IMR-90 (cell line): ENCODE measurements around the gene GAL3ST2. TPM values are rescaled to one million over a fixed set of nuclear protein-coding genes. Genes with fewer than 3 reads are reported as not detected.

Experiments
- ATAC-seq: fragments of 200-7000 bp; cut with Tn5 transposase; 2 replicates; pipeline ENCODE4 v1.9.1; 2020; ENCODE audit warnings: low read depth, mild to moderate bottlenecking, moderate library complexity
- BruUV-seq: library from RNA; stranded (reverse); fragments of 400-500 nt; replicated peaks from 2 replicates; lab custom pipeline; 2021; lab: Mats Ljungman, UMichigan
- CTCF ChIA-PET: fragments of 300-600 bp; formaldehyde crosslinking; extraction: SDS; loops from one replicate; lab custom pipeline; 2021; ENCODE audit warnings: antibody characterized with exemption; lab: Yijun Ruan, JAX
- POLR2A ChIA-PET: fragments of 300-600 bp; sonication (Branson Sonifier 250); formaldehyde crosslinking; loops from one replicate; lab custom pipeline; 2022; ENCODE audit warnings: antibody characterized with exemption; ENCODE audit not compliant: unreplicated experiment; lab: Charles Lee
- DNase-seq: peaks from one replicate; pipeline ENCODE4 v3.0.0; 2013
- H2AFZ ChIP-seq: replicated peaks from 2 replicates; pipeline ENCODE3; 2013; ENCODE audit warnings: low read length, mild to moderate bottlenecking; ENCODE audit not compliant: poor library complexity
- H2AK5ac ChIP-seq: 2 replicates; pipeline ENCODE4 v1.6.1; 2013; ENCODE audit warnings: low read depth, low read length, inconsistent platforms
- H2AK9ac ChIP-seq: replicated peaks from 2 replicates; pipeline ENCODE3; 2013; ENCODE audit warnings: mild to moderate bottlenecking, low read depth, low read length, moderate library complexity; ENCODE audit not compliant: poor library complexity
- H2BK120ac ChIP-seq: 2 replicates; pipeline ENCODE4 v1.6.1; 2013; ENCODE audit warnings: low read depth, low read length, inconsistent platforms
- H2BK15ac ChIP-seq: 3 replicates; pipeline ENCODE4 v1.6.1; 2013; ENCODE audit warnings: low read depth, low read length, inconsistent platforms
- H2BK20ac ChIP-seq: 2 replicates; pipeline ENCODE4 v1.6.1; 2013; ENCODE audit warnings: low read depth, mild to moderate bottlenecking, inconsistent platforms, low read length, moderate library complexity
- H2BK5ac ChIP-seq: 2 replicates; pipeline ENCODE4 v1.6.1; 2013; ENCODE audit warnings: mild to moderate bottlenecking, low read depth, low read length, inconsistent platforms; ENCODE audit not compliant: poor library complexity, severe bottlenecking
- H3K14ac ChIP-seq: replicated peaks from 2 replicates; pipeline ENCODE4 v1.6.1; 2013; ENCODE audit warnings: low read depth, low read length, inconsistent platforms
- H3K18ac ChIP-seq: 2 replicates; pipeline ENCODE4 v1.6.1; 2013; ENCODE audit warnings: low read depth, low read length, control low read depth
- H3K23ac ChIP-seq: 2 replicates; pipeline ENCODE4 v1.6.1; 2013; ENCODE audit warnings: low read depth, low read length, inconsistent platforms
- H3K27ac ChIP-seq: 2 replicates; pipeline ENCODE4 v1.5.1; 2013; ENCODE audit warnings: mild to moderate bottlenecking, control low read depth, low read length; ENCODE audit not compliant: insufficient read depth
- H3K27me3 ChIP-seq: 2 replicates; pipeline ENCODE4 v1.6.1; 2013; ENCODE audit warnings: low read length; ENCODE audit not compliant: control insufficient read depth, insufficient read depth
- H3K36me3 ChIP-seq: 2 replicates; pipeline ENCODE4 v1.6.1; 2013; ENCODE audit warnings: low read length, mixed read lengths; ENCODE audit not compliant: control insufficient read depth, insufficient read depth
- H3K4ac ChIP-seq: 2 replicates; pipeline ENCODE4 v1.6.1; 2013; ENCODE audit warnings: low read depth, low read length, inconsistent platforms
- H3K4me1 ChIP-seq: 2 replicates; pipeline ENCODE4 v1.6.1; 2013; ENCODE audit warnings: low read length, mixed read lengths; ENCODE audit not compliant: control insufficient read depth, insufficient read depth
- H3K4me2 ChIP-seq: 2 replicates; pipeline ENCODE4 v1.6.1; 2013; ENCODE audit warnings: low read depth, mild to moderate bottlenecking, control low read depth, low read length, moderate library complexity
- H3K4me3 ChIP-seq: 2 replicates; pipeline ENCODE4 v1.5.1; 2013; ENCODE audit warnings: low read depth, mild to moderate bottlenecking, control low read depth, low read length, moderate library complexity; ENCODE audit not compliant: insufficient read depth
- H3K56ac ChIP-seq: 2 replicates; pipeline ENCODE4 v1.6.1; 2013; ENCODE audit warnings: low read length, inconsistent platforms; ENCODE audit not compliant: insufficient read depth; ENCODE audit errors: extremely low read depth
- H3K79me1 ChIP-seq, 2 experiments: 2 replicates each; pipeline ENCODE4 v1.6.1; 2013; ENCODE audit warnings: low read length in 2 of 2, inconsistent platforms in 1 of 2, low read depth in 1 of 2
- H3K9ac ChIP-seq: 2 replicates; pipeline ENCODE4 v1.6.1; 2013; ENCODE audit warnings: low read depth, low read length, control low read depth
- H3K9me1 ChIP-seq: 2 replicates; pipeline ENCODE4 v1.6.1; 2013; ENCODE audit warnings: low read length, inconsistent platforms; ENCODE audit not compliant: insufficient read depth
- H3K9me3 ChIP-seq: 2 replicates; pipeline ENCODE4 v1.6.1; 2013; ENCODE audit warnings: low read length; ENCODE audit not compliant: control insufficient read depth, insufficient read depth
- H4K20me1 ChIP-seq: 2 replicates; pipeline ENCODE4 v1.6.1; 2013; ENCODE audit warnings: low read length, inconsistent platforms; ENCODE audit not compliant: insufficient read depth
- H4K5ac ChIP-seq: 2 replicates; pipeline ENCODE4 v1.6.1; 2013; ENCODE audit warnings: mild to moderate bottlenecking, low read depth, low read length, control low read depth
- H4K8ac ChIP-seq, 2 experiments: 2 replicates each; pipeline ENCODE4 v1.6.1; 2013; ENCODE audit warnings: low read depth in 2 of 2, low read length in 2 of 2, control low read depth in 1 of 2, inconsistent platforms in 1 of 2
- H4K91ac ChIP-seq: 2 replicates; pipeline ENCODE4 v1.6.1; 2013; ENCODE audit warnings: low read depth, low read length, inconsistent platforms; ENCODE audit not compliant: insufficient read depth
- CEBPB ChIP-seq: IDR thresholded peaks from 2 replicates; pipeline ENCODE4 v1.6.1; 2012; ENCODE audit warnings: low read depth, low read length, improper control_type of control experiment
- CHD1 ChIP-seq: IDR thresholded peaks from 2 replicates; pipeline ENCODE4 v1.6.1; 2012; ENCODE audit warnings: low read depth, low read length, improper control_type of control experiment
- CTCF ChIP-seq: conservative IDR thresholded peaks from 2 replicates; pipeline ENCODE4 v1.5.1; 2012; ENCODE audit warnings: mild to moderate bottlenecking, low read depth, low read length, improper control_type of control experiment
- ELK1 ChIP-seq: fragments of 150-350 bp; IDR thresholded peaks from 2 replicates; pipeline ENCODE4 v1.6.1; 2016; ENCODE audit warnings: low read depth, mild to moderate bottlenecking, low read length, moderate library complexity, borderline replicate concordance
- MAFK ChIP-seq: IDR thresholded peaks from 2 replicates; pipeline ENCODE4 v1.6.1; 2012; ENCODE audit warnings: low read depth, low read length, improper control_type of control experiment
- MAZ ChIP-seq: IDR thresholded peaks from 2 replicates; pipeline ENCODE4 v1.6.1; 2012; ENCODE audit warnings: low read depth, mild to moderate bottlenecking, low read length, improper control_type of control experiment, moderate library complexity, borderline replicate concordance
- MXI1 ChIP-seq: IDR thresholded peaks from 2 replicates; pipeline ENCODE4 v1.6.1; 2012; ENCODE audit warnings: low read depth, mild to moderate bottlenecking, low read length, moderate library complexity, borderline replicate concordance
- NFE2L2 ChIP-seq: fragments of 150-350 bp; IDR thresholded peaks from 2 replicates; pipeline ENCODE4 v1.6.1; 2016; ENCODE audit warnings: low read depth, mild to moderate bottlenecking, low read length
- POLR2A ChIP-seq: IDR thresholded peaks from 2 replicates; pipeline ENCODE4 v1.6.1; 2012; ENCODE audit warnings: mild to moderate bottlenecking, low read depth, low read length
- RAD21 ChIP-seq: IDR thresholded peaks from 2 replicates; pipeline ENCODE4 v1.6.1; 2012; ENCODE audit warnings: low read length, improper control_type of control experiment
- RCOR1 ChIP-seq: IDR thresholded peaks from 2 replicates; pipeline ENCODE4 v1.6.1; 2012; ENCODE audit warnings: mild to moderate bottlenecking, low read length, improper control_type of control experiment; ENCODE audit not compliant: insufficient replicate concordance
- RFX5 ChIP-seq: IDR thresholded peaks from 2 replicates; pipeline ENCODE4 v1.8.0; 2012; ENCODE audit warnings: low read depth, mild to moderate bottlenecking, low read length, moderate library complexity
- USF2 ChIP-seq: fragments of 150-350 bp; IDR thresholded peaks from 2 replicates; pipeline ENCODE4 v1.6.1; 2017; ENCODE audit warnings: mild to moderate bottlenecking, antibody characterized with exemption, low read length, low read depth
- WGBS, 2 experiments: methylation state at CpG; one replicate each; pipeline versions ENCODE4 v1.1.5 to v1.1.7; 2013; ENCODE audit warnings: missing lambda C conversion rate in 2 of 2; ENCODE audit not compliant: insufficient read length in 1 of 2; ENCODE audit errors: extremely low coverage in 2 of 2; 5-methylcytosine and 5-hydroxymethylcytosine counted together
- dilution Hi-C: fragments of 300-500 bp; cut with HindIII; formaldehyde crosslinking; loops from one replicate; pipeline ENCODE4 v1.14.3; 2018; ENCODE audit warnings: low sequenced_read_pairs; ENCODE audit not compliant: unreplicated experiment
- in situ Hi-C: fragments of 300-500 bp; cut with MboI; formaldehyde crosslinking; loops from 3 replicates; pipeline ENCODE4 v1.14.3; 2019; ENCODE audit warnings: low sequenced_read_pairs, inconsistent platforms, mixed read lengths
- intact Hi-C: fragments of 100-400 bp; cut with micrococcal nuclease; formaldehyde crosslinking; loops from 2 replicates; pipeline ENCODE4 v1.10.0; 2022
- polyA plus RNA-seq, 3 experiments: library from polyadenylated mRNA; depleted of rRNA; stranded (reverse); fragments of >200 nt; gene quantifications; 2 replicates each; pipeline ENCODE4 v1.2.3, GENCODE V29; 2012; ENCODE audit warnings: low replicate concordance in 1 of 3
- total RNA-seq: library from RNA; depleted of rRNA; stranded (reverse); fragments of >200 nt; gene quantifications from 2 replicates; pipeline ENCODE4 v1.2.3, GENCODE V29; 2012

The GAL3ST2 gene
- total and polyA plus RNA-seq, 2 of the 4 experiments (the other 2 are of a cell fraction): 0.07 TPM; not detected in 1

DNA sequence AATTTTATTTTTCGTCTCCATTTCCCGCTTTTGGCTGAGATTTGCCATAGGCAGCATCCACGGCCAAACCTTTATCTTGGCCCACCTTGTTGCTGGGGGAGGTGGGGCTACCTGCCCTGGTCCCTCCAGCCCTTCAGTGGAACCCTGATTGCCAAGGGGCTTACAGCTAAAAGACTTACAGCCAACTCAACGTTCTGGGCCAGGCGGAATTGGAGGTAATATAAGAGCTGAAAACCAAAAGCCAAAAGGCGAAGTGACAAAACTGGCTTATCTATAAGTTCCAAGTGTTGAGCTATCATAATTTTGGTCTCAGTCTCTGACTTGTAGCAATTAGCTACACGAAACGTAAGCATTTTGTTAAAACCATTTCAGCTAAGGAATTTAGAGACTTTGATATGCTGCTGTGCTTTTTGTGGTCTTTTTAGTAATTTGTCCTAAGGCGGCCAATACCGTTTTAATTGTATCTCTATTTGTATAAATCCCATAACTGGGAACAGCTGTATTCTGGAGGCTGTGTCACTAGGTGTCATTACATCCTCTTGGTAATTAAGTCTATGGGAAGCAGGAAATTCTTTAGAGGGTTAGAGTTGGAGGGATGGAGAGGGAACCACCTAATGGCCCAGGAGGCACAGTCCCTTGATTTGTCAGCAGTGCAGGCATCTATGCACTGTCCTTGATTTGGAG lies 58.0 kb downstream of the GAL3ST2 start:
- Histone ChIP-seq H3K27ac (no peak overlapping the region), H3K9me3 (peaks cover 8% of the 10 kb centered on the region), H4K20me1 (no peaks in the 10 kb centered on the region), H3K14ac (no peak overlapping the region), H2BK5ac (no peak overlapping the region), H3K4me3 (no peak overlapping the region), H4K8ac (no peak overlapping the region), H3K79me1 (no peaks in the 10 kb centered on the region), H3K4me2 (no peak overlapping the region), H3K18ac (no peak overlapping the region), H2AK5ac (no peak overlapping the region), H2BK15ac (no peak overlapping the region), H2AFZ (no peak overlapping the region), H3K9ac (no peak overlapping the region), H4K5ac (no peak overlapping the region), H3K56ac (no peak overlapping the region), H3K23ac (no peak overlapping the region), H2BK120ac (no peak overlapping the region), H3K4me1 (no peaks in the 10 kb centered on the region), H4K91ac (no peak overlapping the region), H2AK9ac (no peak overlapping the region), H3K9me1 (no peaks in the 10 kb centered on the region), H2BK20ac (no peak overlapping the region), H3K4ac (no peak overlapping the region), H3K27me3 (peaks cover 15% of the 10 kb centered on the region), H3K36me3 (no peaks in the 10 kb centered on the region)
- BruUV-seq: no TSS peak
- no peak for DNase-seq
- dilution Hi-C loops: no loop called here
- POLR2A ChIA-PET: no interaction called here
- WGBS, 2 experiments: 80% methylated on average over 2 of the region's 10 CpGs; no CpG with 5 or more reads in 1 of the 2 experiments
- TF ChIP-seq MAZ (no peak), ELK1 (no peak), USF2 (no peak), POLR2A (no peak), NFE2L2 (no peak), RAD21 (no peak), RCOR1 (no peak), MXI1 (no peak), CEBPB (no peak), RFX5 (no peak), CHD1 (no peak), MAFK (no peak), CTCF (no peak)
- CTCF ChIA-PET: no interaction called here
- in situ Hi-C loops: no loop called here
- intact Hi-C loops: loop anchor here (5.0 kb wide), 1 partner anchor 42 kb away; no protein-coding TSS in a partner anchor
- ATAC-seq: no peak
